ENCODE results near the gene DOCK4.

The DOCK4 gene

GRCh38 chr7:111827863-111828504, 378.2 kb downstream of the DOCK4 start:
- H3K9me3 ChIP-seq (ENCODE audit: insufficient read depth, low read depth, low read length) = no peaks in the 10 kb centered on the region
- H3K9me2 ChIP-seq (replicated peaks; ENCODE audit: low read depth, low read length) = no peaks in the 10 kb centered on the region
- H2AFZ ChIP-seq (ENCODE audit: low read length) = no peak overlapping the region
- no peaks in the 10 kb centered on the region for H3K27me3 ChIP-seq (ENCODE audit: insufficient read depth, low read length, poor library complexity, severe bottlenecking)
- H3K4me2 ChIP-seq (ENCODE audit: low read depth, low read length, poor library complexity, severe bottlenecking) = no peak overlapping the region
- H3K36me3 ChIP-seq (ENCODE audit: insufficient read depth, low read length) = no peaks in the 10 kb centered on the region
- no peak overlapping the region for H3K4me3 ChIP-seq (ENCODE audit: low read length, poor library complexity, severe bottlenecking)
- TF ChIP-seq CTCF (conservative IDR thresholded peaks at IDR 0.05; ENCODE audit: low read length) (no peak), EZH2phosphoT487 (IDR thresholded peaks at IDR 0.05; ENCODE audit: borderline replicate concordance) (no peak)
- H3K9ac ChIP-seq (ENCODE audit: low read depth, low read length, poor library complexity, severe bottlenecking) = no peak overlapping the region
- no peaks in the 10 kb centered on the region for H3K79me2 ChIP-seq (ENCODE audit: insufficient read depth, low read length)
- no peaks in the 10 kb centered on the region for H4K20me1 ChIP-seq (ENCODE audit: insufficient read depth, low read length, poor library complexity, severe bottlenecking)
- no peaks in the 10 kb centered on the region for H3F3A ChIP-seq (ENCODE audit: low read depth)
- no peaks in the 10 kb centered on the region for H3K4me1 ChIP-seq (ENCODE audit: insufficient read depth, low read length, poor library complexity, severe bottlenecking)

GRCh38 chr7:111825046-111825445, 381.2 kb downstream of the DOCK4 start:
- no peak overlapping the region for H3K9ac ChIP-seq (ENCODE audit: low read depth, low read length, poor library complexity, severe bottlenecking)
- no peak overlapping the region for H3K4me2 ChIP-seq (ENCODE audit: low read depth, low read length, poor library complexity, severe bottlenecking)
- H3K27me3 ChIP-seq (ENCODE audit: insufficient read depth, low read length, poor library complexity, severe bottlenecking) = no peaks in the 10 kb centered on the region
- no peaks in the 10 kb centered on the region for H3K9me3 ChIP-seq (ENCODE audit: insufficient read depth, low read depth, low read length)
- no peaks in the 10 kb centered on the region for H3K4me1 ChIP-seq (ENCODE audit: insufficient read depth, low read length, poor library complexity, severe bottlenecking)
- H3K4me3 ChIP-seq (ENCODE audit: low read length, poor library complexity, severe bottlenecking) = no peak overlapping the region
- H3K9me2 ChIP-seq (replicated peaks; ENCODE audit: low read depth, low read length) = no peaks in the 10 kb centered on the region
- H4K20me1 ChIP-seq (ENCODE audit: insufficient read depth, low read length, poor library complexity, severe bottlenecking) = no peaks in the 10 kb centered on the region
- H3K36me3 ChIP-seq (ENCODE audit: insufficient read depth, low read length) = no peaks in the 10 kb centered on the region
- no peaks in the 10 kb centered on the region for H3F3A ChIP-seq (ENCODE audit: low read depth)
- H2AFZ ChIP-seq (ENCODE audit: low read length) = no peak overlapping the region
- no peaks in the 10 kb centered on the region for H3K79me2 ChIP-seq (ENCODE audit: insufficient read depth, low read length)
- TF ChIP-seq CTCF (conservative IDR thresholded peaks at IDR 0.05; ENCODE audit: low read length) (no peak), EZH2phosphoT487 (IDR thresholded peaks at IDR 0.05; ENCODE audit: borderline replicate concordance) (no peak)

GRCh38 chr7:111823826-111824225, 382.4 kb downstream of the DOCK4 start:
- no peaks in the 10 kb centered on the region for H3F3A ChIP-seq (ENCODE audit: low read depth)
- H3K4me2 ChIP-seq (ENCODE audit: low read depth, low read length, poor library complexity, severe bottlenecking) = no peak overlapping the region
- H4K20me1 ChIP-seq (ENCODE audit: insufficient read depth, low read length, poor library complexity, severe bottlenecking) = no peaks in the 10 kb centered on the region
- no peak overlapping the region for H3K9ac ChIP-seq (ENCODE audit: low read depth, low read length, poor library complexity, severe bottlenecking)
- H3K79me2 ChIP-seq (ENCODE audit: insufficient read depth, low read length) = no peaks in the 10 kb centered on the region
- TF ChIP-seq EZH2phosphoT487 (IDR thresholded peaks at IDR 0.05; ENCODE audit: borderline replicate concordance) = no peak
- no peak for TF ChIP-seq CTCF (conservative IDR thresholded peaks at IDR 0.05; ENCODE audit: low read length)
- no peaks in the 10 kb centered on the region for H3K9me2 ChIP-seq (replicated peaks; ENCODE audit: low read depth, low read length)
- no peak overlapping the region for H2AFZ ChIP-seq (ENCODE audit: low read length)
- H3K4me3 ChIP-seq (ENCODE audit: low read length, poor library complexity, severe bottlenecking) = no peak overlapping the region
- H3K4me1 ChIP-seq (ENCODE audit: insufficient read depth, low read length, poor library complexity, severe bottlenecking) = no peaks in the 10 kb centered on the region
- H3K27me3 ChIP-seq (ENCODE audit: insufficient read depth, low read length, poor library complexity, severe bottlenecking) = no peaks in the 10 kb centered on the region
- no peaks in the 10 kb centered on the region for H3K9me3 ChIP-seq (ENCODE audit: insufficient read depth, low read depth, low read length)
- no peaks in the 10 kb centered on the region for H3K36me3 ChIP-seq (ENCODE audit: insufficient read depth, low read length)
